Neuronal stem cell (in vitro differentiated cells): ENCODE data around the gene MAML2.
A peak's percentile ranks its signal among the peaks of the same experiment; 100 is the strongest.

Experiments
- DNase-seq: peaks from one replicate; pipeline ENCODE4 v3.0.0-alpha.2; 2013; ENCODE audit warnings: low spot score
- H2AFZ ChIP-seq: one replicate; pipeline ENCODE4 v1.6.1; 2013; ENCODE audit warnings: mild to moderate bottlenecking, low read length, inconsistent platforms
- H2AK5ac ChIP-seq: 2 replicates; pipeline ENCODE4 v1.6.1; 2013; ENCODE audit warnings: low read depth, mild to moderate bottlenecking, inconsistent platforms, low read length, moderate library complexity, mixed read lengths
- H2BK120ac ChIP-seq: 2 replicates; pipeline ENCODE4 v1.6.1; 2013; ENCODE audit warnings: low read depth, mild to moderate bottlenecking, inconsistent platforms, low read length, moderate library complexity, mixed read lengths
- H2BK12ac ChIP-seq: one replicate; pipeline ENCODE4 v1.6.1; 2013; ENCODE audit warnings: low read length, inconsistent platforms
- H2BK15ac ChIP-seq: 2 replicates; pipeline ENCODE4 v1.6.1; 2013; ENCODE audit warnings: mild to moderate bottlenecking, low read length, inconsistent platforms, mixed read lengths
- H2BK5ac ChIP-seq: one replicate; pipeline ENCODE4 v1.6.1; 2013; ENCODE audit warnings: inconsistent platforms, mild to moderate bottlenecking, low read length, moderate library complexity
- H3K14ac ChIP-seq: one replicate; pipeline ENCODE4 v1.6.1; 2013; ENCODE audit warnings: low read length, inconsistent platforms
- H3K18ac ChIP-seq: 2 replicates; pipeline ENCODE4 v1.6.1; 2013; ENCODE audit warnings: low read length, inconsistent platforms
- H3K23ac ChIP-seq: 2 replicates; pipeline ENCODE4 v1.6.1; 2013; ENCODE audit warnings: low read depth, mild to moderate bottlenecking, mixed read lengths, low read length, inconsistent platforms; ENCODE audit not compliant: poor library complexity
- H3K27ac ChIP-seq: replicated peaks from 3 replicates; pipeline ENCODE4 v1.5.1; 2013; ENCODE audit warnings: low read length, inconsistent platforms
- H3K27me3 ChIP-seq, 3 experiments: 2 replicates each; pipeline ENCODE4 v1.6.1; 2013; ENCODE audit warnings: low read length in 3 of 3, mild to moderate bottlenecking in 2 of 3, inconsistent platforms in 1 of 3, low read depth in 1 of 3, mixed read lengths in 1 of 3, moderate library complexity in 1 of 3; ENCODE audit not compliant: control insufficient read depth in 3 of 3, insufficient read depth in 3 of 3
- H3K36me3 ChIP-seq, 2 donors: replicated peaks in 1 of 2; 2 replicates each; pipeline ENCODE4 v1.6.1; 2013; ENCODE audit warnings: low read length in 2 of 2; ENCODE audit not compliant: control insufficient read depth in 2 of 2, insufficient read depth in 2 of 2
- H3K4ac ChIP-seq: 2 replicates; pipeline ENCODE4 v1.6.1; 2013; ENCODE audit warnings: inconsistent platforms, mild to moderate bottlenecking, low read length, moderate library complexity
- H3K4me1 ChIP-seq, 2 donors: 1 replicate in 1 of 2; 2 replicates in 1 of 2; pipeline ENCODE4 v1.6.1; 2013; ENCODE audit warnings: low read length in 2 of 2, low read depth in 1 of 2; ENCODE audit not compliant: control insufficient read depth in 2 of 2, insufficient read depth in 1 of 2
- H3K4me2 ChIP-seq: one replicate; pipeline ENCODE4 v1.6.1; 2013; ENCODE audit warnings: mild to moderate bottlenecking, low read length, inconsistent platforms; ENCODE audit not compliant: insufficient read depth, poor library complexity, severe bottlenecking
- H3K4me3 ChIP-seq, 2 donors: 2 replicates each; pipeline ENCODE4 v1.5.1; 2013; ENCODE audit warnings: low read length in 2 of 2, mild to moderate bottlenecking in 2 of 2, inconsistent platforms in 1 of 2, moderate library complexity in 1 of 2
- H3K79me1 ChIP-seq: one replicate; pipeline ENCODE4 v1.6.1; 2013; ENCODE audit warnings: low read depth, mild to moderate bottlenecking, inconsistent platforms, low read length, moderate library complexity
- H3K9ac ChIP-seq: one replicate; pipeline ENCODE4 v1.6.1; 2013; ENCODE audit warnings: mild to moderate bottlenecking, low read depth, low read length, inconsistent platforms; ENCODE audit not compliant: poor library complexity
- H3K9me3 ChIP-seq, 2 donors: replicated peaks in 1 of 2; 2 replicates each; pipeline versions ENCODE3 to v1.6.1; 2013; ENCODE audit warnings: low read length in 2 of 2, mild to moderate bottlenecking in 2 of 2, inconsistent platforms in 1 of 2, low read depth in 1 of 2, mixed read lengths in 1 of 2, moderate library complexity in 1 of 2; ENCODE audit not compliant: control insufficient read depth in 2 of 2, insufficient read depth in 1 of 2
- H4K8ac ChIP-seq: one replicate; pipeline ENCODE4 v1.6.1; 2013; ENCODE audit warnings: low read depth, mild to moderate bottlenecking, inconsistent platforms, low read length, moderate library complexity
- H4K91ac ChIP-seq: one replicate; pipeline ENCODE4 v1.6.1; 2013; ENCODE audit warnings: low read length, low read depth, mild to moderate bottlenecking, inconsistent platforms; ENCODE audit not compliant: poor library complexity
- whole genome bisulfite sequencing, 2 donors: extraction: QIAGEN DNeasy Blood & Tissue Kit; methylation state at CpG; one replicate each; pipeline ENCODE4 v1.1.7; 2013; ENCODE audit warnings: missing lambda C conversion rate in 2 of 2, mixed read lengths in 1 of 2; ENCODE audit not compliant: insufficient read length in 2 of 2, insufficient replicate concordance in 1 of 2; ENCODE audit errors: extremely low coverage in 2 of 2; 5-methylcytosine and 5-hydroxymethylcytosine counted together

MAML2 gene

GRCh38 chr11:96015906-96016565, 327.0 kb downstream of the MAML2 start:
- no peaks in the 10 kb centered on the region for H3K27me3 ChIP-seq
- H2AFZ ChIP-seq = no peak overlapping the region
- H3K4me1 ChIP-seq = peaks cover 6 to 39% of the 10 kb centered on the region in 2 donors
- H2BK120ac ChIP-seq = no peak overlapping the region
- no peaks in the 10 kb centered on the region for H3K9me3 ChIP-seq
- H4K91ac ChIP-seq = no peak overlapping the region
- no peak overlapping the region for H3K4ac ChIP-seq
- no peak overlapping the region for H2BK12ac ChIP-seq
- no peak overlapping the region for H2BK5ac ChIP-seq
- no peak overlapping the region for H4K8ac ChIP-seq
- H3K23ac ChIP-seq = no peak overlapping the region
- H3K9ac ChIP-seq = no peak overlapping the region
- no peak overlapping the region for H3K14ac ChIP-seq
- no peak overlapping the region for H3K4me2 ChIP-seq
- H3K4me3 ChIP-seq = no peak overlapping the region
- H3K79me1 ChIP-seq = no peaks in the 10 kb centered on the region
- H3K18ac ChIP-seq = no peak overlapping the region
- no peak overlapping the region for H2BK15ac ChIP-seq
- no peaks in the 10 kb centered on the region for H3K36me3 ChIP-seq
- H3K27ac ChIP-seq = no peak overlapping the region
- DNase-seq = no peak
- WGBS, 2 donors = no CpG with 5 or more reads among the region's 4 CpGs
- no peak overlapping the region for H2AK5ac ChIP-seq

DNA sequence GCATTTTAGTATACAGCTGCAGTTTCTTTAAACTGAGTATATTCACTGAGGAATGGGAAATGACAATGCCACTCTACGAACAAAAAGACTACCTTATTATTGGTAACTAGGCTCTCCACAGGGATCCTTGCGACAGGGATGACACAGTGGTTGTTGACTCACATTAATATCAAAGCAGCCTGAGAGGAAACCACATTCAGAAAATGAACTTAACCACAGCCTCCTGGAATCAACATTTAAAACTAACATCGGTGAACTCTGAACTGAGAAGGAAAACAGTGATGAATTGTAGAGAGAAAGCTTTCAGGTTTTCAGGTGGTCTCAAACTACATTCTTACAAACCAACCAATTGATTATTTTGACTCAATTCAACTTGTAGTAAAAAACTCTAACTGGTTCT, 328.8 kb downstream of the MAML2 start:
- Histone ChIP-seq H3K79me1 (no peaks in the 10 kb centered on the region), H3K4ac (no peak overlapping the region), H2AFZ (peak overlapping the region; percentile 57), H3K9me3 (no peaks in the 10 kb centered on the region), H3K14ac (no peak overlapping the region), H3K23ac (no peak overlapping the region), H4K8ac (no peak overlapping the region), H3K36me3 (no peaks in the 10 kb centered on the region), H3K4me1 (peaks cover 6 to 37% of the 10 kb centered on the region in 2 donors), H3K4me3 (no peak overlapping the region), H3K27me3 (no peaks in the 10 kb centered on the region), H3K18ac (no peak overlapping the region), H3K4me2 (no peak overlapping the region), H2BK12ac (no peak overlapping the region), H3K27ac (no peak overlapping the region), H3K9ac (no peak overlapping the region), H2BK15ac (no peak overlapping the region), H4K91ac (no peak overlapping the region), H2AK5ac (no peak overlapping the region), H2BK120ac (no peak overlapping the region), H2BK5ac (no peak overlapping the region)
- DNase-seq = peak; percentile 14
- WGBS, 2 donors = no CpG with 5 or more reads among the region's 3 CpGs

GRCh38 chr11:96013461-96014213, 329.4 kb downstream of the MAML2 start:
- Histone ChIP-seq H2AK5ac (no peak overlapping the region), H3K9me3 (no peaks in the 10 kb centered on the region), H4K8ac (no peak overlapping the region), H4K91ac (no peak overlapping the region), H2AFZ (peak overlapping the region; percentile 57), H3K14ac (no peak overlapping the region), H2BK15ac (no peak overlapping the region), H3K4me3 (no peak overlapping the region), H3K9ac (no peak overlapping the region), H3K36me3 (no peaks in the 10 kb centered on the region), H3K18ac (peak overlapping the region; percentile 67), H3K79me1 (no peaks in the 10 kb centered on the region), H3K4me2 (no peak overlapping the region), H3K4me1 (peaks cover 6 to 37% of the 10 kb centered on the region in 2 donors), H3K27me3 (no peaks in the 10 kb centered on the region), H3K23ac (no peak overlapping the region), H2BK5ac (no peak overlapping the region), H3K27ac (no peak overlapping the region), H2BK120ac (no peak overlapping the region), H3K4ac (no peak overlapping the region), H2BK12ac (no peak overlapping the region)
- DNase-seq = no peak
- WGBS, 2 donors = no CpG with 5 or more reads among the region's 17 CpGs

- Histone ChIP-seq H3K9me3 (no peaks in the 10 kb centered on the region), H2BK12ac (no peak overlapping the region), H3K23ac (no peak overlapping the region), H3K4me3 (no peak overlapping the region), H3K4ac (no peak overlapping the region), H2BK120ac (no peak overlapping the region), H2BK5ac (no peak overlapping the region), H3K27ac (no peak overlapping the region), H4K8ac (no peak overlapping the region), H3K18ac (no peak overlapping the region), H2AK5ac (no peak overlapping the region), H3K4me2 (no peak overlapping the region), H3K79me1 (no peaks in the 10 kb centered on the region), H3K36me3 (no peaks in the 10 kb centered on the region), H3K27me3 (no peaks in the 10 kb centered on the region), H2AFZ (peak overlapping the region; percentile 30), H2BK15ac (no peak overlapping the region), H3K4me1 (peaks cover 6 to 37% of the 10 kb centered on the region in 2 donors), H4K91ac (no peak overlapping the region), H3K14ac (no peak overlapping the region), H3K9ac (no peak overlapping the region)
- peak; percentile 36 for DNase-seq
- WGBS, 2 donors = no CpG with 5 or more reads among the region's 8 CpGs
Measured at GRCh38 chr11:96012086-96012824, 330.7 kb downstream of the MAML2 start.
